Stimulated activated CD4-positive, alpha-beta T cell treated with anti-CD3 and anti-CD28 coated beads, Interleukin-2, amount 100 ng/mL, for 24 hours (primary cell): ENCODE results near the gene NCK2.
"Not testable (repeated sequence)": the region's sequence is repeated elsewhere in the genome, so short reads cannot be mapped to it uniquely, and the experiment has no call there.

Experiments
- DNase-seq, 2 donors: peaks; one replicate each; pipeline ENCODE4 v3.0.0-alpha.2; 2020

NCK2 gene

DNA sequence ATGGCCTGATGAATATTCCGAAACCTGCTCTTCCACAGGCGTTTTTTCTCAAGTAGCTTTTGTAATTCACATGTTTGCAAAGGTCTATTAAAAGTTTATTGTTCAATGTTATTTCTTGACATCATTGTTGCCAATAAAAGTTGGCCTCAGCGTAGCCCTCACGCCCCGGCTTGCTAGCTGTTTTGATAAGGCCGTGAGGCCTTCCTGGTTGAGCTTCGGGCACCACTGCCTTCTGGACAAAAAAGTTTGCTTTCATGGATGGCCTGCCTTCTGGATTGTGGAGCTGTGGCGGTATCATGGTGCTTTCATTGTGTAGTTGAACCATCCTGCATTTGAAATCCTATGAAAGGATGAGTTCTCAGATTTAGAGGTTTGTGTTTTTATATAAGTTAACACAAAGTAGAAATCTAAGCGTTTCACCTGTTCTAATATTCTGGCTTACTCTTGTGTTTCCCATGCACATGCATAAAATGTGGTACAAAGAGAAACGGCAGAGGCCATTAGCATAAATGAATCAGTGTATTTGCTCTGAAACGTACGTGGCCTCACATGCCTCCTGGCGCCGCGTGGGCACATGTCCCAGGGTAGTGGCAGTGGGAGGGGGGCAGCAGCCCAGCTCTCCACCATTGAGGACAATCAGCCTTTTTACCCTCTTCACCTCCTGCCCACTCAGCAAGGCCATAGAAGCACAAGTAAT, 134.5 kb downstream of the NCK2 start:
- DNase-seq: no peak

DNA sequence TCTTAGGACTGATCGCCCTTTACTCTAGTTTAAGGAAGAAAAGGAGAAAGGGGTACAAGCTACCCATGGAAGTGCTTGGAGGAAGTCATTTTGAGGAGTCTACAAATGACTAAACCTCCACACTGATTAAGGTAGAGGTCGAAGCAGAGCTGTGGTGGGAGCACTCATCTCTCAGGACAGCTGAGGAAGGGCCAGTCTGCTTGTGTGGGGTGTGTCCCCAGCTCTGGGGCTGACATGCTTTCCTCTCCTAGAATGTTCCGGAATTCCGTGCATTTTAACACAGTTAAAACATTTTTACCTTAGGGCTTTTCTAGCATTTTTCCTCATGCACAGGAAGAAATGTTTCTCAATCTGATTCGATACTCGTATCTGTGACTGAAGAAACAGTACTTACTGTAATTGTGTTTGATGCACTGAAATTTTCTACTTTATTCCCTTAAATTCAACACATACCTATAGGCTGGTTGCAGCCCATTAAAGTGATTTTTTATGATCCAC, 135.1 kb downstream of the NCK2 start:
- DNase-seq: no peak

- no peak for DNase-seq
These were observed 135.9 kb downstream of the NCK2 start for GRCh38 chr2:105880637-105881036.

- DNase-seq: no peak
These were observed 136.8 kb downstream of the NCK2 start for GRCh38 chr2:105881286-105882136.

DNA sequence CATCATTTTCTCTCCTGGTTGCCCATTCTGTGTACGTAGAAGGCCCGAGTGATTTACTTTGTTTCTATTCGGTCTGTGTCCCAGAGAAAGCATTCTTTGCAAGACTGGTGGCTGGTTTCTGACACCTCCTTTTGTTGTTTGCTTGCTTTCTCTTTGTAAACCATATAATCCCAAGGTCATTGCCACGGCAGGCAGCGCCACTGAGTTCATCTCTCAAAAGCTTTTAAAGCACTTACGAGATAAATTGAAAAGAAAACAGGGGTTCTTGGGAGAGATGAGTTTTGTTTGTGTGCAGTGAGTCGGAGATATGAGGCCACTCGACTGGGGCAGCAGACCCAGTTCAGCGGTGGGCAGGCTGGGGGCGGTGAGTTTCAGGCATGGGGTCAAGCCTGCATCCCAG, 137.6 kb downstream of the NCK2 start:
- DNase-seq: no peak

DNA sequence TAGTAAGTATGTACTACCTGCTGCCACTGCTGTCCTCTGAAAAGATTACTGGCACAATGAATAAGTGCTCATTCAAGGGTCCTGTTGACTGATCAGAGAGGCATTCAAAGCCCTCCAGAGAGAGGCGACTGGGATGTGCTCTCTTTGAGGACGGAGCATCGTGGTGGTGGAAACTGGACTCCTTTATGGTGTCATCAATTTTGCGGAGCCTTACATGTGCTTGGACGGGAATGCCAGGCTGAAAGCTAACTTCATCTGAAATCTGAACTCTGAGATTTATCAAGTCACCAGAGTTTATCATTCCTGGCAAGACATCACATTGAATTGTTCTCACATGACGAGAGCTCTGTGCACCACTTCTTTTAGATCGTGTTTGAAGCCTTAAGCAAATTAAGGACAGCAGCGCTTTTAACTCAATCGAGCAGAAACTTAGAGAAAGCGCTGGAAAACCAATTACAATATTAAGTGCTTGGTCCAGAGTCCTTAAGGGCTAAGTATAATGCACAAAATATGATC, 138.3 kb downstream of the NCK2 start:
- DNase-seq: no peak

GRCh38 chr2:105883911-105884694, 139.4 kb downstream of the NCK2 start:
- no peak for DNase-seq

DNA sequence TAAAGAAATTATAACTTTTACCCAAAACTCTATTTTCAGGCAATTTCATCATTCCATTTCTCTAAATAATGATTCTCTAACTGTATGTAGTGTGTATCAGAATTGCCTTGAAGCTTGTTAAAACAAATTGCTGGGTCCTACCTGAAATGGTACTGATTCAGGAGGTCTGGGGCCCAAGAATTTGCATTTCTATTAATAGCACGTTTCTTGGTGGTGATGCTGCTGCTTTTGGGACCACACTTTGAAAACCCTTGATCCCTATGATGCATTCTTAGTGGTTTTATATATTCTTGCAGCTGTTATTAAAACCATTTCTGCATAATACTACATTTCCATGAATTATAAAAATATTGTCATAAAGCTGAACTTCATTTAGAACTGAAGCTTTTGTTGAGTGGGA, 140.7 kb downstream of the NCK2 start:
- no peak for DNase-seq

DNA sequence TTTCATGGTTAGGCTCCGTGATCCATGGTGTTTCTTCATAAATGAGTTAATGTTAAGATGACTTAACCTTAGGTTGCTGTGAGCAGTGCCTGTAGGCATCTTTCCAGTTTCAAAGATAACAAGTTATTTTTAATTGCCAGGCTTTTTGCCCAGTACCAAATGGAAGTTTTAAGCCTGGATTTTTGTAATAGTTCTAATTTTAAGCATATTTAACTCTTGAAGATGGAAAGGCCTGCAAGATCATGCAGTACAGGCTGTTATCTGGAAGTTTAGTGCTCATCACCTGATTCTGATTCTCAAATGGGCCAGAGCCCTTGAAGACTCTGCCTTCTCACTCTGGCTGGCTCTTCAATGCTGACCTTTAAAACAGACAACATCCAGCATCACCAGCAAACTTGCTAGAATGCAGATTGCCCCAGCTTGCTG, 141.3 kb downstream of the NCK2 start:
- no peak for DNase-seq

DNA sequence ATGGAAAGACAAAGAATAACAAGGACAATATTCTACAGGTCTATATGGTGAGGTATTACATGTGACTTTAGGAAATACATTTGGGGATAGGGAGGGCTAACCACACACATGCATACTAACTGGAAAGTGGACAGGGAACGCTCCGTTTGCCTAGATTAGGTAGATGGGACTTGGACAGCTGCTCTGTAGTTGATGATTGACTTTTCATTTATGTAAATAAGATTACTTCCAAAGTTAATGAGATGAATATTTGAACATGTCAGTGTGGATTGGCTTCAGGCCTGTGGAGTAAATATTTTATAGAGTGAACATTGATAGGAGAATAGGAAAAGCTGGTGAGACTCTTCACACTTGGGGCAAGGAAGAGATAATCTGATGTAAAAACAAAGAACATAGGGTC, 142.0 kb downstream of the NCK2 start:
- no peak for DNase-seq

DNA sequence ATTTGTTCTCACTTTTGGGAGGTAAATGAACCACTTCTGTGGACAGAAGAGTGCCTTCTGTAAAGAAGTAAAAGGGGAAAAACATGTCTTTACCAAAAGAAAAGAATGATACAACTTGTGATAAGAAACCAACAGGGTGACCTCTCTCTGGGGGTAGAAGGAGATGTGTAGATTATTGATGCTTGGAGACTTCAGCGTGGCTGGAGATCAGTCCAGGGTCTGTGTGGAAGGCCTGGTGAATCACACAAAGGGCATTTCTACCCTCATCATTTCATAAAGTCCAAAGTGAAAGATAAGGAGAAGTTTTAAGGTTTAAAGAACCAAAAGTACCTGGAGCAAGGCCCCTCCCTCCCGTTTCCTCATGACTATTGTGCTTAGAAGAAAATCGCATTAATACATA, 142.5 kb downstream of the NCK2 start:
- no peak for DNase-seq

DNA sequence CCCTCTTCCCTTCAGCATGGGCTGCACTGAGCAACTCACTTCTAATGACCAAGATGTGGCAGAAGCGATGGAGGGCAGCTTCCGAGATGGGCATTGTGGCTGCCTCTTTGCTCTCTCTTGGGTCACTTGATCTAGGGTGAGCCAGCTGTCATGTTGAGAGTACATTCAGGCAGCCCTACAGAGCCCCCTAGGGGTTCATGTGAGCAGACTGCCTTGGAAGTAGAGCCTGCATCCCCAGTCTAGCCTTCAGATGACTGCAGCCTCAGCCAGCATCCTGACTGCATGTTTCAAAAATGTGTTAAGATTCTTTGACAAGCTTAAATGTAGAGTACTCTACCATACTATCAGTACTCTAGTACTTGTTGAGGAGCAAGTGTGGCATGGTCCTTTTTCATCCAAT, 143.9 kb downstream of the NCK2 start:
- peak in 1 of 2 donors; percentile 41 for DNase-seq

GRCh38 chr2:105889046-105889445, 144.3 kb downstream of the NCK2 start:
- no peak for DNase-seq

GRCh38 chr2:105890111-105890510, 145.4 kb downstream of the NCK2 start:
- no peak for DNase-seq

DNA sequence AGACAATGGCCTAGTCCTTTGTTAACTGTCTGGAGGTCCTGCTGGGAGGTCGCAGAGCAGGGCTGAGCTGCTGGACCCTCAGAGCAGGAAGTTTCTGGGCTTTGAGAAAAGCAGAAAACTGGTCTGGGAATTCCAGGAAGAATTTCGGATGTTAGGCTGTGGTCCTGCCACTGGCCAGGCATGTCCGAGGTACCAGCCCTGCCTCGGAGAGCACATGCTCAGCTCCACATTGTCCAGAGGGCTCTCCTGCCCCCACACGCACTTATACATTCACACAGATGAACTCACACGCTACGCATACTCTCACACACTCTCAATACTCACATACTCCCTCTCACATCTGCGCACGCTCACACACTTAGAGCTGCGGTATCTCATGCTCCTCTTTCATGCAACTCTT, 146.1 kb downstream of the NCK2 start:
- no peak for DNase-seq

- DNase-seq: no peak
These were observed 148.6 kb downstream of the NCK2 start for GRCh38 chr2:105893011-105893995.

DNA sequence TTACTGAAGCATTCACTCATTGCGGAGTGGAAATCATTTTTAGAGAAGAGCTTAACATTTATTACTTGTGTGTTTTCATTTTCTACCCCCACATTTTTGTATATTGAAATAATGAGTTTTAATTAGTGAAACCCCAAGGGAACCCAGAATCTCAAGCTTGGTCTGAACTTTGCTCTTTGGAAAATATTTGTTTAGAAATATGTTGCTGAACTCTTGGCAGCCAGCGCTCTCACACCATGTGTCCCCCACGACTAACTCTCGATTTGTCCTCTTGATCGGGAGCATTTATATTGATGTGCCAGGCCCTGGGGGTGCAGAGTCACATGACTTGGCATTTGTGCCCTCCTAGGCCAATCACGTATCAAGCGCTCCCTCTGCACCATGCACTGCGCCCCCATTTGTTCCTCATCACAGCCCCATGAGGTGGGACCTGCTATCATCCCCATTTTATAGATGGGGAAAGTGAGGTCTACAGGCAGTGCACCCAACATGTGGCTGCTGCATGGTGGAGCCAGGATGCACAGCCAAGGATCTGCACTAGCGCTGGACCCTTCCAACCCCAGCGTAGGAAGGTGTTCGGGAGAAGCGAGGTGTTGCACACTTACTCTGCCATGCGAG, 149.7 kb downstream of the NCK2 start:
- DNase-seq: no peak

DNA sequence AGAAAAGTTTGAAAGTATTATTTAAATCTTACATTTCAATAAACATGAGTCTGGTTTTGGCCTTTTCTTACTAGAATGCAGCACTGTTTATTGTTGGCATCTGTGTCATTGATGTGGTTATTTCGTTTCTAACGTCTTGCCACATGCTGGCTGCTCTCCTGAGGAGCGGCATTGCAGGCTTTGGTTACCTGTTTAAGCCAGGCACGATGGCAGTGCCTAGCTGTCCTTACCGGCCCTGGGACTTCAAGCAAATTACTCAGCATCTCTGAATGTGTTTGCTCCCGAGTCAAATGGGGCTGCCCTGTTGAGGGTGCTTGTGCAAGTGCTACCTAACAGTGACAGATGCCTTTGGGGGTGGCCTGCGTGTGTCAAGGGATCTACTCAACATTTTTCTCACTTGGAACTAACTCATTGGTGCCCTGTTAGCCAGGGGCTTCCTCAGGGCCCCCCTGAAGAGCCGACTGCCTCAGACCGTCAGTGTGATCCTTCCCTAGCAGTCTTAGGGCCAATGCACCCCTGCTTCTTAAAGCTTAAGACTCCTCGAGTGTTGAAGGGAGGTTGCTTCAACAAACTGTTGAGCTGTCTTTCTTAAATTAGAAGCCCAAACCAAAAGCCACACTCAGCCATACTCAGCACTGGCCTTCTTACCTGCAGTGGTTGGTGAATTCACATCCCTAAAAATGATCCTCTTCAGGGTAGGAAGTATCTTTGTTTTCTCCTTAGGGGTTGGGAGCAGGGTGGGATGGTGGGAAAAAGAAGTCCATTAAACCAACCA, 151.5 kb downstream of the NCK2 start:
- no peak for DNase-seq

DNA sequence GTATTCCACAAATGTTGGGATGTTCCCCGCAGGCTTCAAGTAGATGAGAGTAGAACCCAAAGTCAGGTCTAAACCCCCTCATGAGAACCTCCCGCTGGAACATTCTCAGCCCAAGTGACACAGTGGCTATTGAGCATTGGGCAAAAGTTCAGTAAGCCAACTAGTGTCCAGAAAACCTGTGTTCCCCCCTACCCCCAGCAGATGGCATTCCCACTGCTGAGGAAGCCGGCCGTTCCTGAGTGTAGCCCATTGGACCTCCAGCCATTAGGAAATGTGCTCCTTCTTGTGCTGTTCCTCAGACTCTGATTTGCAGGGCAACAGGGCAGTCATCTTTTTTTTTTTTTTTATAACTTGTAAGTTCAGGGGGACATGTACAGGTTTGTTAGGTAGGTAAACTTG, 152.1 kb downstream of the NCK2 start:
- no peak for DNase-seq

DNA sequence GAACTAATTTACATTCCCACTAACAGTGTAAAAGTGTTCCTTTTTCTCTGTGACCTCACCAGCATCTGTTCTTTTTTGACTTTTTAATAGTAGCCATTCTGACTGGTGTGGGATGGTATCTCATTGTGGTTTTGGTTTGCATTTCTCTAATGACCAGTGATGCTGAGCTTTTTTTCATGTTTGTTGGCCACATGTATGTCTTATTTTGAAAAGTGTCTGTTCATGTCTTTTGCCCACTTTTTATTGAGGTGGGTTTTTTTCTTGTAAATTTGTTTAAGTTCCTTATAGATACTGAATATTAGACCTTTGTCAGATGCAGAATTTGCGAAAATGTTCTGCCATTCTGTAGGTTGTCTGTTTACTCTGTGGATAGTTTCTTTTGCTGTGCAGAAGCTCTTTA, 153.0 kb downstream of the NCK2 start:
- not testable (repeated sequence) for DNase-seq
